ENCODE results near the gene CATSPERZ. TPM values are rescaled to one million over a fixed set of nuclear protein-coding genes. Genes with fewer than 3 reads are reported as not detected.

Gene CATSPERZ
- total and polyA plus RNA-seq, 2 of the 13 experiments (the other 11 are each of a cell fraction or from before 2014, with no cell fraction given), result 0.22 to 0.48 TPM

DNA sequence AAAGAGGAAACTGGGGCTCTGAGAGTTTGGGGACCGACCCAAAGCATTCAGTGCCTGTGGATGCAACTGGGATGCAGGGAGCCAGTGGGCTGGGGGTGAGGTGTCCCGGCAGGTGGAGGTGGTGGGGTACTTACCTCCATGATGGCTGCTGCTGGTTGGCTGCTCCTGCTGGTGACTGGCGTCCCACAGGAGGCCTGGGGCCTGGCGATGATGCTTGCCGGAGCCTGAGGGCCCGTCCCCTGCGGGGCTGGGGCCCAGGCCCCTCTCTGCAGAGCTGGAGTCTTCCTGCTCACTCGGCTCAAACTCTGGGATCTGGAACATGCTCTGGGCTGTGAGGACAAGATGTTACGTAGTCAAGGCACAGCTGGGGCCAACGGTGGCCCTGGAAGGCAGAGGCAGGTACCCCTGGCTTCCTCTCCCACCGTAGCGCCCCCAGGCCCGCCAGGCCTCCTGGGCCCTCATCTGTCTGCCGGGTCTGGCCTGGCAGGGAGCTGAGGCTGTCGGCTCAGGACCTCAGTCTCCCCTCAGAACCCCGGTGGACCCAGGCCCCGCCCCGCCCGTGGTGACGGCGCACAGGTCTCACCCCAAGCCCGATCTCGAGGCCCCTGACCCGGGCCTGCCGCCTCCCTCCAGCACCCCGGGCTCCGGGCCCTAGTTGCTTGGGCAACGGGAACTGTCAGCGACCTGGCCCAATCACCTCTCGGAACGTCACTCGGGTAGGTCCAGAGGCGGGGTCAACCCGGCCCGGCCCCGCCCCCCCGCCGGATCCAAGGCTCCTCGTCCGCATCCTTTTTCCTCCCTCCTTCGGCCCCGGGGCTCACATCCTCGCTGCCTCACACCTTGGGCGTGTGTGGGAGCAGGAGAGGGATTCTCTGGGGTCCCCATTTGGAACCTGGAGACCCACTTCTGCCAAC lies 15.9 kb upstream of the CATSPERZ start, which contains the start of gene BAD (continued):
- TF ChIP-seq, protein P1, sequence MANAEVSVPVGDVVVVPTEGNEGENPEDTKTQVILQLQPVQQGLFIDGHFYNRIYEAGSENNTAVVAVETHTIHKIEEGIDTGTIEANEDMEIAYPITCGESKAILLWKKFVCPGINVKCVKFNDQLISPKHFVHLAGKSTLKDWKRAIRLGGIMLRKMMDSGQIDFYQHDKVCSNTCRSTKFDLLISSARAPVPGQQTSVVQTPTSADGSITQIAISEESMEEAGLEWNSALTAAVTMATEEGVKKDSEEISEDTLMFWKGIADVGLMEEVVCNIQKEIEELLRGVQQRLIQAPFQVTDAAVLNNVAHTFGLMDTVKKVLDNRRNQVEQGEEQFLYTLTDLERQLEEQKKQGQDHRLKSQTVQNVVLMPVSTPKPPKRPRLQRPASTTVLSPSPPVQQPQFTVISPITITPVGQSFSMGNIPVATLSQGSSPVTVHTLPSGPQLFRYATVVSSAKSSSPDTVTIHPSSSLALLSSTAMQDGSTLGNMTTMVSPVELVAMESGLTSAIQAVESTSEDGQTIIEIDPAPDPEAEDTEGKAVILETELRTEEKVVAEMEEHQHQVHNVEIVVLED (CRISPR knock-in tag; IDR thresholded peaks at IDR 0.05; ENCODE audit: borderline replicate concordance), result no peak
- TF ChIP-seq FOSL1 (CRISPR knock-in tag; IDR thresholded peaks at IDR 0.05; ENCODE audit: borderline replicate concordance) (no peak), ZBTB39 (CRISPR knock-in tag; IDR thresholded peaks at IDR 0.05) (0 out of 2 replicates have a peak, but pooled peaks have one; percentile 20), ZNF646 (CRISPR knock-in tag; IDR thresholded peaks at IDR 0.05) (no peak), ZNF432 (CRISPR knock-in tag; IDR thresholded peaks at IDR 0.05; ENCODE audit: borderline replicate concordance) (no peak), BRD4 (CRISPR knock-in tag; IDR thresholded peaks at IDR 0.05) (no peak), DMAP1 (CRISPR knock-in tag; IDR thresholded peaks at IDR 0.05) (no peak), ZKSCAN1 (IDR thresholded peaks at IDR 0.05; ENCODE audit: low read length) (no peak), CHCHD3 (CRISPR knock-in tag; IDR thresholded peaks at IDR 0.05) (0 out of 2 replicates have a peak, but pooled peaks have one; percentile 32), ZNF274 (CRISPR knock-in tag; IDR thresholded peaks at IDR 0.05) (no peak; the same call in 1 of the 2 replicates), THAP8 (CRISPR knock-in tag; IDR thresholded peaks at IDR 0.05; ENCODE audit: borderline replicate concordance) (no peak)
- TF ChIP-seq, protein P2, sequence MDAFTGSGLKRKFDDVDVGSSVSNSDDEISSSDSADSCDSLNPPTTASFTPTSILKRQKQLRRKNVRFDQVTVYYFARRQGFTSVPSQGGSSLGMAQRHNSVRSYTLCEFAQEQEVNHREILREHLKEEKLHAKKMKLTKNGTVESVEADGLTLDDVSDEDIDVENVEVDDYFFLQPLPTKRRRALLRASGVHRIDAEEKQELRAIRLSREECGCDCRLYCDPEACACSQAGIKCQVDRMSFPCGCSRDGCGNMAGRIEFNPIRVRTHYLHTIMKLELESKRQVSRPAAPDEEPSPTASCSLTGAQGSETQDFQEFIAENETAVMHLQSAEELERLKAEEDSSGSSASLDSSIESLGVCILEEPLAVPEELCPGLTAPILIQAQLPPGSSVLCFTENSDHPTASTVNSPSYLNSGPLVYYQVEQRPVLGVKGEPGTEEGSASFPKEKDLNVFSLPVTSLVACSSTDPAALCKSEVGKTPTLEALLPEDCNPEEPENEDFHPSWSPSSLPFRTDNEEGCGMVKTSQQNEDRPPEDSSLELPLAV (CRISPR knock-in tag; conservative IDR thresholded peaks at IDR 0.05; ENCODE audit: low read depth), result no peak

Measured in HepG2 (cell line).